GM20431 (cell line): ENCODE results near the gene CEP250.

Experiments used
- in situ Hi-C: fragments of 300-500 bp; cut with MseI, MboI; formaldehyde crosslinking; loops from one replicate; pipeline ENCODE4 v1.15.0; 2020; ENCODE audit warnings: low sequenced_read_pairs; ENCODE audit not compliant: unreplicated experiment

Gene CEP250

DNA sequence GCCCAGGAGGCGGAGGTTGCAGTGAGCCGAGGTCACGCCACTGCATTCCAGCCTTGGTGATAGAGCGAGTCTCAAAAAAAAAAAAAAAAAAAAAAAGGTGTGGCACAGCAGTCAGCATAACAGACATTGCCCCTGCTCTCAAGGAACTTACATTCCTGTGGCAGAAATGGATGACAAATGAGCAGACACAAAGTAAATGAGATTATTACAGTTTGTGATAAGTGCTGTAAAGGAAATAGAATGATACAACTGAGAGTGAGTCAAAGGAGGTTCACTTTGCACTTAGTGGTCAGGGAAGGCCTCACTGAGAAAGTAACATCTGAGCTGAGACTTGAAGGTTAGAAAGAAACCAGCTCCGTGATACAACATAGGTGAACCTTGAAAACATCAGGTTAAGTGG is 36.4 kb downstream of the CEP250 start:
- in situ Hi-C loops: no loop called here

DNA sequence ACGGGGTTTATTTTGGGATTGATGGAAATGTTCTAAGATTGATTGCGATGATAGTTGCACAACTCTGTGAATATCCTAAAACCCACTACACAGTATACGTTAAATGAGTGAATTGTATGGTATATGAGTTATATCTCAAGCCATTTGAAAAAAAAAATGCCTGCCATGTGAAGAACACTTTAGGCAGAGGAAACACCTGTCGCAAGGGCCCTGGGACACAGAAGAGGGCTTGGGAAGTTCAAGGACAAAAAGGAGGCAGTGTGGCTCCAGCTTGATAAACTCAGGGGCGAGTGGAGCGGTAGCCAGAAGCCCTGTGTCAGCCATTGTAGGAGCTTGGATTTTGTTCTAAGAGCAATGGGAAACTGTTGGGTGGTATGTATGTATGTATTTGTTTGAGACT is 37.0 kb downstream of the CEP250 start:
- in situ Hi-C loops: no loop called here

DNA sequence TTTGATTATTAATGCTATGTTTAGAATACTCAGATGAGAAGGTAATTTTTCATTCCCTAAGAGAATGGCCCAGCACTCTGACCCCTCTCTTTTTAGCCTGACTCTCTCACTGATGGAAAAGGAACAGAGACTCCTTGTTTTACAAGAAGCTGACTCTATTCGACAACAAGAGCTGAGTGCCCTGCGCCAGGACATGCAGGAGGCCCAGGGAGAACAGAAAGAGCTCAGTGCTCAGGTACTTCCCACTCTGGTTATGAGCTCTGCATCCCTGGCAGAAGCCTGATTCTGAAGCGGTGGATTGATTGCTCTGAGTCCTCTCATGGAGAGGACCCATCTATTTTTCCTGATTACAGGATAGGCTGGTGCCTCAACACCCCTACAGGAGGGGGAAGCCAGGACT is 41.1 kb downstream of the CEP250 start:
- in situ Hi-C loops: no loop called here

DNA sequence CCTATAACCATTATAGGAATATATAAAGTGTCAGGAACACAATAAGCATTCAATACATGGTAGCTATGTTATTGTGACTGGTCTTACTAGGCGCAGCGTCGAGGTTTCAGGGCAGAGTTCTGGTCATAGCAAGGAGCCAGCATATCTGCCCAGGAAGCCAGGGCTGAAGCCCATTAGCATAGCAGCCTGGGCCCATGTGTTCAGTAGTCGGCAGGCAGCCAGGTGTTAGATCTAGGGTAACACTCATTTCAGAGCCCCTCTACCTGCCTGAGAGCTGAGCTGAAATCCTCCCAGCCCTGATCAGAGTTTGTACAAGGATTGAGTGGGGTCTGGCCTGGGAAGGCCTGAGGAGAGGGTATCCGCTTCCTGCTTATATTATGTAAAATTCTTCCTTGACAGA is 41.9 kb downstream of the CEP250 start:
- in situ Hi-C loops: no loop called here

GRCh38 chr20:35497780-35498189 is 42.4 kb downstream of the CEP250 start:
- in situ Hi-C loops: no loop called here

DNA sequence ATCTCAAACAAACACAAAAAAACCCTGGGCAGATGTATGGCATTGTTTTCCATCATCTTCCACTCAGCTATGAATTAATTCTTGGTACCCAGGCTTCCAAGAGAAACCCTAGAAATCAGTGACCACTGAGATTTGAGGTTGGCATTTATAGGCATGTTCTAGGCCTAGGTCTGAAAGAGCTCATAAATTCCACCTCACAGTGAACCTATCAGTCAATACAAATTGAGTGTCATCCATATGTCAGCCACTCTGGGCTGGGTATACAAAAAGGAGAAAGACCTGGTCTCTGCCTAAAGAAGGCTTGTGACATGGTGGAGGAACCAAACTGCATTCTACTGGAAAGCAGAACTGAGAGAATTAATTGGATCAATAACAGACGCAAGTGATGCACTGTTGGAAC is 43.9 kb downstream of the CEP250 start:
- in situ Hi-C loops: no loop called here

- in situ Hi-C loops: loop anchor here (25.0 kb wide), 1 partner anchor 190 kb away; no protein-coding TSS in a partner anchor
These were observed 47.0 kb downstream of the CEP250 start for GRCh38 chr20:35502352-35502751.

DNA sequence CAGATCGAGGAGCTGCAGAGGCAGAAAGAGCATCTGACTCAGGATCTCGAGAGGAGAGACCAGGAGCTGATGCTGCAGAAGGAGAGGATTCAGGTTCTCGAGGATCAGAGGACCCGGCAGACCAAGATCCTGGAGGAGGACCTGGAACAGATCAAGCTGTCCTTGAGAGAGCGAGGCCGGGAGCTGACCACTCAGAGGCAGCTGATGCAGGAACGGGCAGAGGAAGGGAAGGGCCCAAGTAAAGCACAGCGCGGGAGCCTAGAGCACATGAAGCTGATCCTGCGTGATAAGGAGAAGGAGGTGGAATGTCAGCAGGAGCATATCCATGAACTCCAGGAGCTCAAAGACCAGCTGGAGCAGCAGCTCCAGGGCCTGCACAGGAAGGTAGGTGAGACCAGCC is 47.9 kb downstream of the CEP250 start:
- in situ Hi-C loops: loop anchor here (25.0 kb wide), 1 partner anchor 191 kb away; no protein-coding TSS in a partner anchor

GRCh38 chr20:35503841-35504561 is 48.6 kb downstream of the CEP250 start:
- in situ Hi-C loops: loop anchor here (25.0 kb wide), 1 partner anchor 192 kb away; no protein-coding TSS in a partner anchor

GRCh38 chr20:35504751-35505150 is 49.4 kb downstream of the CEP250 start:
- in situ Hi-C loops: loop anchor here (25.0 kb wide), 1 partner anchor 192 kb away; no protein-coding TSS in a partner anchor

- in situ Hi-C loops: loop anchor here (25.0 kb wide), 1 partner anchor 194 kb away; no protein-coding TSS in a partner anchor
These were observed 50.8 kb downstream of the CEP250 start for GRCh38 chr20:35506179-35506578.

DNA sequence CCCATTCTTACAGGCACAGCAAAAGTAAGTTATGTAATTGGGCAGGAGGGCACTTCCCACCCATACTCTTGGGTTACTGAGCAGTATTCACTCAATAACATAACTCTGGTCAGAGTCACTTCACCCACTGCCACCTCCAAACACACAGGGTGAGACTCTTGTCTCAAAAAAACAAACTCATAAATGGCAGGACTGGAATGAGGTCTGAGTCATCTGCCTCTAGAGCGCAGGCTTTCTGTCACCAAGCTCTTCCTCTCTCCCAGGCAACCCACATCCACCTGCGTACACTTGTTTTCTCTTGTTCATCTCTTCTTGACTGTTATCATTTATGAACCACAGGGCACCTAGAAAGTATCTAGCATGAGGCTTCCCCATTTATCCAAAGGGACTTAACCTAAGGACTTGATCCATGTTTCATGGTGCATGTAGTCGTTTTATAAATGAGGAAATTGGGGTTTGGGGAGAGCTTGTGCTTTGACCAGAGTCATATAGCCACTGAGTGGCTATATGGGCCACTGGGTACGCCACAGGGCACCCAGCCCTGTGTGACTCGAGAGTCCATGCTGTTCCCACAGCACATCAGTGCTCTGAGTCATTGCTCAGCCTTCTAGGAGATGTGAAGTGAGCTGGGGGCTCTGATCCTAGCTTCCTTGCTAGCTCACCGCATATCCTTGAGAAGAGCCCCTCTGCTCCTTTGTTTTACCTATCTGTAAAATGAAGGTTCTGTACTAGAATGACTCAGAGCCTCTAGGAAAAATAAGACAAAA is 51.7 kb downstream of the CEP250 start:
- in situ Hi-C loops: loop anchor here (25.0 kb wide), 1 partner anchor 195 kb away; no protein-coding TSS in a partner anchor

GRCh38 chr20:35508493-35509218 is 53.3 kb downstream of the CEP250 start:
- in situ Hi-C loops: loop anchor here (25.0 kb wide), 1 partner anchor 196 kb away; no protein-coding TSS in a partner anchor

GRCh38 chr20:35510951-35511735 is 55.7 kb downstream of the CEP250 start:
- in situ Hi-C loops: loop anchor here (25.0 kb wide), 1 partner anchor 199 kb away; no protein-coding TSS in a partner anchor

DNA sequence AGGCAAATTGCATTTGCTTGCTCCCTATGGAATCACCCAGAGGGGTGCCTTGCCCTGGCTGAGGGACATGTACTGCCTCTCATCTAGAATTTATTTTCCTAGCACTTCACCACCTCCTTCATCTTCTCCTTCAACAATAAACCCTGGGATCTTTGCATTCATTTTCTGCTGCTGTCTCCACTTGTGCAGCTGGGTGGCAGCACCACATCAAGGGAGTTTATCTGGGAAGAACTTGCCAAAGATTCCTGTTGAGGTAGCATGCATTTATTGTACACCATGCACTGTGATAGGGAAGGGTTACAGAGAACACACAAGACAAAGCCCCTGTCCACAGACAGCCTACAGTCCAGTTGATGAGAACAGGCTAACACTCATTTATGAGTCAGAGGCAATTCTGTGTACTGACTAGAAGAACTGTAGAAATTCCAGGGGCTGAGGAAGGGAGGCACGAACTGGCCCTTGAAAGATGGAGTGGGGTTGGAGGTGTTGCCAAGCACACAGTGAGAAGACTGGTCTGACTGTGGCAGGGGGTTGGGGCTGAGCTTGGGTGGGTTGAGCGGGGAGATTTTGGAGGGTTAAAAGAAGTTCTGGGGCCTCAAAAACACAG is 56.5 kb downstream of the CEP250 start:
- in situ Hi-C loops: loop anchor here (25.0 kb wide), 1 partner anchor 200 kb away; no protein-coding TSS in a partner anchor

DNA sequence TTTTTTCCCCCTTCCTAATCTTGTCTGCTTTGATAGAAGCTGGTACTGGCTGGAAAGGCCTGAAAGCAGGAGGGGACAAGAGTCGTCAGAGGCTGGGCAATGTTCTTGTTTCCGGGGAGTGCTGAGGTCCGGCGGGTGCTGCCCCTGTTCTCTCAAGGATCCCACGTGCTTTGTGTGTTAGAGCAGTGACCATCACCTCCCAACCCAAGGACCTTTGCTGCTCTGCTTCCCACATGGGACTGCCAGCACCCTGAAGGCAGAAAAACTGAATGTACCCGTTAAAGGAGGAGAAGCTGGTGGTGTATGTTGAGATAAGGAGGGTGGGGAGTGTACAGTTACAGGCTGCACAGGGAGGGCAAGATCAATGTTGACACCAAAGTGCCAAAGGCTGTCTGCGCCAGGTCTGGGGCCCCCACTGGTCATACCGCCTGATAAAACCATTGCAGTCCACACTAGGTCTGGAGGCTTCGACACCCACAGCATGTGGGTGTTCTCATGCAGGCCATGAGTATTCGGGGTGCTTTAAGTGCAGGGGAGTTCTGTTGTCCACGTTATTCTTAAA is 59.1 kb downstream of the CEP250 start:
- in situ Hi-C loops: loop anchor here (25.0 kb wide), 1 partner anchor 202 kb away; no protein-coding TSS in a partner anchor

DNA sequence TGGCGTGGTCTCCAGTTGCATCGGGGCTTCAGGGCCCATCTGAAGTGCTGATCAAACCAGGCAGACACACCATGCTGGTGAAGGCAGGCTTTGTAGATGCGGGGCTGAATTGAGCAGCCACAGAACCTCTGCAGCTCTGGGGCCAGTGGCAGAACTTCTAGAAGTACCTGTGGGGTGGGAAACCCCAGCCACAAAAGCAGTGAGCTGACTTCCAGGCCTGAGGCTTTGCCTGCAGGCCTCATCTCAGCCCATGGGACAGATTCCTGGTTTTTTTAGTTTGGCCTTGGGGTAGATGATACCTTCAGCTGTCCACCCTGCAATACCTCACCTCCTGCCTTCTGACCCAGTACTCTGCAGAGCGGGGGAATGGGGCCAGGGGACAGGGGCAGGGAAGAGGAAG is 59.9 kb downstream of the CEP250 start:
- in situ Hi-C loops: loop anchor here (25.0 kb wide), 1 partner anchor 203 kb away; no protein-coding TSS in a partner anchor

DNA sequence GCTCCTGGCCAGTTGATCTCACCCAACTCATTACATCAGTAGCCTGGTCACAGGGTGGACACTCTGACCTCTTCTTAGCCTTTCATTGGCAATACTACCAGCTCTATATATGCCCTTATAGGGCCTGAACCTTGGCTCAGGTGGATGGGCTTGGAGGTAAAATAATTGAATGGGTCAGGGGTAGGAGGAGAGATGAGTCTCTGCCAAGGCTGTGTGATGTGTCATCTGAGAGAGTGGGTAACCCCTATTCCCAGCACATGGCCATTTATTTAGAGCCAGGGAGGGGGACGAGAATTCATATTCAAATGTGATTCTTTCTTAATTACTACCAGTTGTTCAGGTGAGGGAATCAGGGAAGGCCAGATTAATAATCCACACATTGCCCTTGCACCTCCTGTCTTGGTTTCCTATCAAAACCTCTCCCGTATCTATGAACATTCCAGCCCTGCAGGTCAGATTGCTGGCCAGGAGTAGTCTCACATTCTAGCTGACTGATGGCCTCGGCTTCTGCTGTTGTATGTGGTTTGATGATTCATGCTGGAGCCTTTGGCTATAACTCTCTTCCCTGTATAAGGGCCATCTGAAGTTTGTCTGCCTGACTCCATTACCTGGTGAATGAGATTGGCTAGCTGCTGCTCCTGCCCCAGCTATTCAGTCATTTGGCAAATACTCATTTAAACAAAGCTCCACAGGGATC is 60.7 kb downstream of the CEP250 start:
- in situ Hi-C loops: loop anchor here (25.0 kb wide), 1 partner anchor 204 kb away; no protein-coding TSS in a partner anchor
